HG02588 (cell line): ENCODE measurements around the gene TIMM17B.

Experiments used
- ATAC-seq: cut with Tn5 transposase; IDR thresholded peaks from one replicate; pipeline ENCODE4 v1.9.1; 2021; ENCODE audit warnings: mild to moderate bottlenecking, moderate library complexity; ENCODE audit not compliant: unreplicated experiment

Gene TIMM17B

GRCh38 chrX:48919360-48919841 is 21.8 kb upstream of the TIMM17B start:
- ATAC-seq = peak; percentile 13

GRCh38 chrX:48918643-48919340 is 21.2 kb upstream of the TIMM17B start, which contains the start of gene PIM2:
Gene PIM2, minus strand, starts transcription at chrX:48919024. Its CDS starts 190 bp downstream, at chrX:48918834.
- ATAC-seq = peak; percentile 73

- no peak for ATAC-seq
Measured at GRCh38 chrX:48918301-48918642, 20.7 kb upstream of the TIMM17B start.

- ATAC-seq = no peak
Measured at GRCh38 chrX:48917139-48918001, 19.8 kb upstream of the TIMM17B start.

- ATAC-seq = no peak
Measured at GRCh38 chrX:48914593-48915493, 17.3 kb upstream of the TIMM17B start.

- no peak for ATAC-seq
Measured at GRCh38 chrX:48913605-48914366, 16.2 kb upstream of the TIMM17B start.

GRCh38 chrX:48911412-48912182 is 14.0 kb upstream of the TIMM17B start, which contains the start of gene SLC35A2:
Gene SLC35A2, minus strand, starts transcription at chrX:48911646. Its CDS starts 10 bp downstream, at chrX:48911636.
- peak; percentile 56 for ATAC-seq

GRCh38 chrX:48910926-48911411 is 13.4 kb upstream of the TIMM17B start:
- ATAC-seq = no peak

GRCh38 chrX:48909703-48910294 is 12.2 kb upstream of the TIMM17B start:
- no peak for ATAC-seq

- no peak for ATAC-seq
Measured at GRCh38 chrX:48908600-48908999, 11.0 kb upstream of the TIMM17B start.

- no peak for ATAC-seq
Measured at GRCh38 chrX:48905090-48905790, 7.7 kb upstream of the TIMM17B start.

GRCh38 chrX:48904626-48905025 is 7.1 kb upstream of the TIMM17B start:
- no peak for ATAC-seq

- no peak for ATAC-seq
Measured at GRCh38 chrX:48904180-48904579, 6.6 kb upstream of the TIMM17B start.

GRCh38 chrX:48903290-48903689 is 5.7 kb upstream of the TIMM17B start:
- no peak for ATAC-seq

GRCh38 chrX:48902776-48903175 is 5.2 kb upstream of the TIMM17B start:
- ATAC-seq = no peak

- ATAC-seq = no peak
Measured at GRCh38 chrX:48902135-48902534, 4.6 kb upstream of the TIMM17B start.

- no peak for ATAC-seq
Measured at GRCh38 chrX:48901069-48901468, 3.5 kb upstream of the TIMM17B start.

GRCh38 chrX:48899078-48899410 is 1.5 kb upstream of the TIMM17B start:
- no peak for ATAC-seq
